ENCODE data around the gene CLEC1A. TPM values are rescaled to one million over a fixed set of nuclear protein-coding genes. Genes with fewer than 3 reads are reported as not detected.

Gene CLEC1A
- total and polyA plus RNA-seq, 2 of the 13 experiments (the other 11 are each of a cell fraction or from before 2014, with no cell fraction given) = not detected

GRCh38 chr12:10110256-10110844 is 11.6 kb upstream of the CLEC1A start:
- POLR2A ChIA-PET = no interaction called here
- H3K27me3 ChIP-seq (ENCODE audit: control insufficient read depth in 1 of 2, insufficient read depth in 2 of 2, low read length in 2 of 2) = no peaks in the 10 kb centered on the region; a peak in 1 of 5 replicates
- no peak overlapping the region for H3K4me2 ChIP-seq (ENCODE audit: low read depth, low read length)
- H3K9me3 ChIP-seq (ENCODE audit: low read length) = no peaks in the 10 kb centered on the region
- H3K4me1 ChIP-seq (ENCODE audit: insufficient read depth, low read length) = no peaks in the 10 kb centered on the region
- H3K36me3 ChIP-seq (replicated peaks in 1 of 2; ENCODE audit: control insufficient read depth in 1 of 2, insufficient read depth in 2 of 2, low read length in 2 of 2) = no peaks in the 10 kb centered on the region
- no peak overlapping the region for H2AFZ ChIP-seq (ENCODE audit: low read length)
- no peak for TF ChIP-seq FOXK2 (IDR thresholded peaks at IDR 0.05)
- TF ChIP-seq THAP11 (CRISPR knock-in tag; IDR thresholded peaks at IDR 0.05) = no peak
- no peak for TF ChIP-seq ZNF367 (CRISPR knock-in tag; IDR thresholded peaks at IDR 0.05; ENCODE audit: borderline replicate concordance)
- no peak for TF ChIP-seq DZIP1 (CRISPR knock-in tag; IDR thresholded peaks at IDR 0.05)
- no peak for TF ChIP-seq MTA3 (CRISPR knock-in tag; IDR thresholded peaks at IDR 0.05)
- TF ChIP-seq ZNF547 (CRISPR knock-in tag; IDR thresholded peaks at IDR 0.05) = no peak
- TF ChIP-seq, protein P1, sequence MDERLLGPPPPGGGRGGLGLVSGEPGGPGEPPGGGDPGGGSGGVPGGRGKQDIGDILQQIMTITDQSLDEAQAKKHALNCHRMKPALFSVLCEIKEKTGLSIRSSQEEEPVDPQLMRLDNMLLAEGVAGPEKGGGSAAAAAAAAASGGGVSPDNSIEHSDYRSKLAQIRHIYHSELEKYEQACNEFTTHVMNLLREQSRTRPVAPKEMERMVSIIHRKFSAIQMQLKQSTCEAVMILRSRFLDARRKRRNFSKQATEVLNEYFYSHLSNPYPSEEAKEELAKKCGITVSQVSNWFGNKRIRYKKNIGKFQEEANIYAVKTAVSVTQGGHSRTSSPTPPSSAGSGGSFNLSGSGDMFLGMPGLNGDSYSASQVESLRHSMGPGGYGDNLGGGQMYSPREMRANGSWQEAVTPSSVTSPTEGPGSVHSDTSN (CRISPR knock-in tag; IDR thresholded peaks at IDR 0.05) = no peak
- no peak for TF ChIP-seq NR2C2 (CRISPR knock-in tag; IDR thresholded peaks at IDR 0.05; ENCODE audit: borderline replicate concordance)
- TF ChIP-seq MYC (CRISPR knock-in tag; IDR thresholded peaks at IDR 0.05; ENCODE audit: borderline replicate concordance) = no peak
- intact Hi-C loops (cut with micrococcal nuclease; ENCODE audit: unreplicated experiment) (no loop called here), in situ Hi-C loops (cut with HindIII; ENCODE audit: extremely low pct_ligation_motif_present, low pct_unique_long_range_greater_than_20kb) (no loop called here)
- FAIRE-seq (no peak), ATAC-seq (no peak), DNase-seq (ENCODE audit: low spot score) (no peak)
- H3K27ac ChIP-seq (ENCODE audit: extremely low read length, insufficient read depth, low read length) = no peak overlapping the region
- no peaks in the 10 kb centered on the region for H3K79me2 ChIP-seq (ENCODE audit: insufficient read depth, low read length)
- CTCF ChIA-PET (ENCODE audit: low intra/inter-chr PET ratio, low total read pairs) = no interaction called here
- no peaks in the 10 kb centered on the region for H4K20me1 ChIP-seq (ENCODE audit: insufficient read depth, low read length)
- H3K4me3 ChIP-seq (replicated peaks in 1 of 3; ENCODE audit: insufficient read depth in 1 of 3, low read depth in 2 of 3, low read length in 3 of 3) = no peak overlapping the region
- 47% methylated on average over 2 of the region's 2 CpGs for WGBS (ENCODE audit: low lambda C conversion rate)
- no peak overlapping the region for H3K9ac ChIP-seq (ENCODE audit: insufficient read depth, low read depth, low read length)
- BruUV-seq (replicated peaks) = no TSS peak
